GM18507 (cell line): Measurements from ENCODE around the gene RAMACL.
A peak's percentile ranks its signal among the peaks of the same experiment; 100 is the strongest.
"Not testable (repeated sequence)": the region's sequence is repeated elsewhere in the genome, so short reads cannot be mapped to it uniquely, and the experiment has no call there.

Experiments
- DNase-seq: peaks from one replicate; pipeline ENCODE4 v3.0.0; 2011; ENCODE audit warnings: low read depth; ENCODE audit not compliant: insufficient read length; ENCODE audit errors: extremely low spot score
- FAIRE-seq: peaks from 2 replicates; lab custom pipeline; 2011; peaks lifted over from hg19 to GRCh38; lab: Jason Lieb, UNC

The RAMACL gene

GRCh38 chr6:166541366-166541765 is 45.1 kb downstream of the RAMACL start:
- DNase-seq = no peak
- FAIRE-seq = no peak

GRCh38 chr6:166540631-166541331 is 45.7 kb downstream of the RAMACL start:
- peak; percentile 89 for FAIRE-seq
- DNase-seq = peak; percentile 65

- FAIRE-seq (no peak), DNase-seq (no peak)
Measured at GRCh38 chr6:166539543-166539942, 46.9 kb downstream of the RAMACL start.

GRCh38 chr6:166539011-166539385 is 47.5 kb downstream of the RAMACL start:
- FAIRE-seq, DNase-seq: not testable (repeated sequence)

DNA sequence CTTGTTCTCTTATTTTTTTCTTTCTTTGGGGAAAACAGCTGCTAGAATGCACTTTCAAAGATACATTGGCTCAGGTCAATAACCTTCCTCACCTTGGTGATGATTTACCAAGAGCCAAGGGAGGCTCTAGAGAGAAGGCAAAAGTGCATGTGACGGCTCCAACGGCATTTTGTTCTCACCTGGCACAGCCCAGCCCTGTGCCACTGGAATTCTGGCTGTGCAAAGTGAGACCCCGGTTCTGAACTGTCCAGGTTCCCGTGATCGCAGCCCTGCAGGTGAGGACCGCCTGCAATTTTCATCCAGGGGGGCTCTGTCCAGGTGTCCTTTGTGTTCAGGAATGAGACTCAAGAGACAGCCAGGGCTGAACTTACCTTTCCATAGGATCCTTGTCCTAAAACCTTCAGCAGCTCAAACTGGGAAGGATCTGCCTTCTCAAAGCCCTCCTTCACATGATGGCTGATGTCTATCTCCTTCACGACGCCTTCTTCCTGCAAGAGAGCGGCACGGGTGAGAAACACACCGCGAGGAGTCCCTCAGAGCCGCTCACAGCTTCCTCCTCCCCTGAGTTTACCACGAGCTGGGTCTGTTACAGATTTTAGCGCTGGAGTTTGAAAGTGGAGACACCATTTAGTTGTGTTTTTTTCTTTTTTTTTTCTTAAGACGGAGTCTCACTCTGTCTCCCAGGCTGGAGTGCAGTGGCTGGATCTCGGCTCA is 48.0 kb downstream of the RAMACL start:
- no peak for DNase-seq
- no peak for FAIRE-seq

DNA sequence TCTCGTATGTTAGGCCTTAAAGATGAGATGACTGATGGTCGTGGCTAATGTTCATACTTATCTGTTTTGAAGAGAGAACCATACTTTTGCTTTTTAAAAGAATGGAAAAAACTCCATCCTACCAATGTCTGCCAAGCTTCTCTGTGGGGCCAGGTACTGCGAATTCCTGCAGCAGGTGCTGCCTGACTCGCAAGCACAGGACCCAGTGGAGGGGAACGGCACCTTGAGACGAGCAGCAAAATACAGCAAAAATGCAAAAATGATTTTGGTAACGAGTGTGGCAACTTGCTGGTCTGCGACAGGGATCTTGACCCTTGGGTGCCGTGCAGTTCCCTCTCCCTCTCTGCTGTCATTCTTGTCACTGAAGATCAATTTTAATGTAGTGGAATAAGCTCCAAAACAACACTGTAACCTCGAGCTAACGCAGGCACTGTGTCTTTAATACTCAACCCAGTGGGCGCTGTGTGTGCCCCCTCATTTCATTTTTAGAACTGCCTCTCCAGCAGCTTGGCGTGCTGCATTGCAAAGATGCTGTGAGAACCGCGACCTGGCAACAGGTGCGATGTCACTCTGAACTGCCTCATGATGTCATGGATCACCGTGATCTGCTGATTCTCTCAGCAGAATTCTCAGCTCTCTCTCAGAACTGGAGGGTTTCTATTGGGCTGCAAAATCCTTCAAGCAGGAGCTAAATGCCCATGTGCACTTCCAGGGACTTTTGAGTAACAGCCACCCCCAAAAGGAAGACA is 51.6 kb downstream of the RAMACL start:
- FAIRE-seq = no peak
- DNase-seq = no peak

- FAIRE-seq = no peak
- DNase-seq = no peak
Measured at GRCh38 chr6:166533205-166533824, 53.2 kb downstream of the RAMACL start.
